Activated gamma-delta T cell treated with Interleukin-2 at 50 U/mL for 16 hours (primary cell): ENCODE data around the gene B4GALT1.

Source experiments
- DNase-seq: peaks from one replicate; pipeline ENCODE4 v3.0.0-alpha.2; 2020

Gene B4GALT1

GRCh38 chr9:33138768-33139167, 28.4 kb downstream of the B4GALT1 start:
- DNase-seq, result no peak

GRCh38 chr9:33137781-33138264, 29.3 kb downstream of the B4GALT1 start:
- DNase-seq, result no peak

GRCh38 chr9:33136721-33137670, 30.1 kb downstream of the B4GALT1 start:
- no peak for DNase-seq

- no peak for DNase-seq
These were observed 31.6 kb downstream of the B4GALT1 start for GRCh38 chr9:33135470-33135958.

GRCh38 chr9:33135031-33135461, 32.1 kb downstream of the B4GALT1 start:
- DNase-seq, result no peak

- no peak for DNase-seq
These were observed 34.0 kb downstream of the B4GALT1 start for GRCh38 chr9:33133186-33133585.

GRCh38 chr9:33131790-33132772, 35.1 kb downstream of the B4GALT1 start:
- no peak for DNase-seq

GRCh38 chr9:33130961-33131789, 36.0 kb downstream of the B4GALT1 start:
- no peak for DNase-seq

GRCh38 chr9:33129886-33130881, 37.0 kb downstream of the B4GALT1 start:
- no peak for DNase-seq

GRCh38 chr9:33129251-33129885, 37.8 kb downstream of the B4GALT1 start:
- no peak for DNase-seq

- DNase-seq, result no peak
These were observed 38.6 kb downstream of the B4GALT1 start for GRCh38 chr9:33128570-33128969.

- DNase-seq, result no peak
These were observed 39.3 kb downstream of the B4GALT1 start for GRCh38 chr9:33127881-33128280.

GRCh38 chr9:33125871-33126823, 41.0 kb downstream of the B4GALT1 start:
- no peak for DNase-seq

GRCh38 chr9:33125461-33125860, 41.7 kb downstream of the B4GALT1 start:
- no peak for DNase-seq

GRCh38 chr9:33124751-33125381, 42.3 kb downstream of the B4GALT1 start:
- no peak for DNase-seq

GRCh38 chr9:33124046-33124445, 43.1 kb downstream of the B4GALT1 start:
- DNase-seq, result no peak

GRCh38 chr9:33123407-33124031, 43.6 kb downstream of the B4GALT1 start:
- no peak for DNase-seq

- DNase-seq, result no peak
These were observed 46.5 kb downstream of the B4GALT1 start for GRCh38 chr9:33120620-33121019.
